ENCODE data around the gene SESN3. TPM values are rescaled to one million over a fixed set of nuclear protein-coding genes. Genes with fewer than 3 reads are reported as not detected.
"Not testable (repeated sequence)": the region's sequence is repeated elsewhere in the genome, so short reads cannot be mapped to it uniquely, and the experiment has no call there.

The SESN3 gene
- total RNA-seq, 1 donor from 2014 or later, result 86.1 TPM

- no peak for DNase-seq
These were observed 17.9 kb upstream of the SESN3 start for GRCh38 chr11:95248666-95249467.

- DNase-seq, result no peak
These were observed 16.9 kb upstream of the SESN3 start for GRCh38 chr11:95247883-95248282.

GRCh38 chr11:95247127-95247684 is 16.2 kb upstream of the SESN3 start:
- DNase-seq, result no peak

DNA sequence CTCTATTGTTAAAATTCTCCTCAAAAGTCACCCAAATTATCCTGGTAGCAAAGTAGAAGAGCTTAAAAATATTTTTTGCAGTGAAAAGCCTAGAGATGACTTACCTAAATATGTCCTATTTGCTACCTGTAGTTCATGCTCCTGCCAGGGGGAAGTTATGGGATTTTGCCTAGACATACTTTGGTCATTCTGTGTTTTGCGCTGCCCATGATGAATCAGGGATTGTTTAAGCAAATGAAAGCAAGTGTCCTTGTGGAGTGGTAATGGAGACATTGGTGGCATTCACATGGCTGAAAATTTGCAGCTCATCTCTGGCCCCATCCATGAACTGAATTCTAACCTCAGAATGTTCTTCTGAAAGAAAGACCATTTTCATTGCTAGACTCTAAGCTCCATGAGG is 14.6 kb upstream of the SESN3 start:
- DNase-seq, result no peak

DNA sequence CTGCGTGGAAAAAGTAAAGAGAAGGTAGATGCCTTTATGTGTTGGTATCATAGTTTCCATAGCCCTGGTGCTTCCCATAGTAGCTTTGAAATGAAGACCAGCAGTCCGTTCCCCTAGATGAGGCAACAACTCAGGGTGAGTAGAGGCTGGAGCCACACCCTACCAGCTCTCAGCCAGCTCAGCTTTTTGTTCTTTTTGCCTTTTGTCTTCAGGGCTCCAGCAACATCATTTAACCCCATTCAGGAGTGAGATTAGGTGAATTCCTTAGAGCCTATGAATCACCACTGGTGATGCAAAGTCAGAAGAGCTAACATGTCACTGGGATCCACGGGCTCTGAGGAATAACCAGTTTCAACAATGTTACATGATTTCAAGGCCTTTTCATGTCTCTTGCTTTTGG is 14.0 kb upstream of the SESN3 start:
- DNase-seq, result no peak

GRCh38 chr11:95243673-95244072 is 12.7 kb upstream of the SESN3 start:
- no peak for DNase-seq

GRCh38 chr11:95242845-95243605 is 12.0 kb upstream of the SESN3 start:
- no peak for DNase-seq

- DNase-seq, result no peak
These were observed 11.3 kb upstream of the SESN3 start for GRCh38 chr11:95242091-95242844.

GRCh38 chr11:95241681-95242081 is 10.7 kb upstream of the SESN3 start:
- no peak for DNase-seq

GRCh38 chr11:95239871-95240649 is 9.1 kb upstream of the SESN3 start:
- DNase-seq, result no peak

DNA sequence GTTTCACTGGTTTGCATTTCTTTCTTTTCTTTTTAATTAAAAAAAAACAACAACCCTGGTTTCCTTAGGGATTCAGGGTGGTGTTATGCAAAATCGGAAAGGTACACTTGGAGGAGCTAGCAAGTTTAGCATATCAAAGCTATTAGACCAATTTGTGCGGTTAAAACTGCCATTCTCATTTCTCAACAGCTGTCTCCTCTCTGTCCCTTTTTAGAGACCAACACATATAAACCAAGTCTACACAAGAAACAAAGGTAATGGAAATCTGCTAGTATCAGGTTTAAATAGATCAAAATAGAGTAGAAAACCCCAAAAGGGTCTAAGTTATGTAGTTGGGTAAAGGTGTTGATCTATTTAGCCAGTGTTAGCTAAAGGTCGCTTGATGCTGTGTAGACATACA is 1.7 kb upstream of the SESN3 start:
- DNase-seq, result no peak

DNA sequence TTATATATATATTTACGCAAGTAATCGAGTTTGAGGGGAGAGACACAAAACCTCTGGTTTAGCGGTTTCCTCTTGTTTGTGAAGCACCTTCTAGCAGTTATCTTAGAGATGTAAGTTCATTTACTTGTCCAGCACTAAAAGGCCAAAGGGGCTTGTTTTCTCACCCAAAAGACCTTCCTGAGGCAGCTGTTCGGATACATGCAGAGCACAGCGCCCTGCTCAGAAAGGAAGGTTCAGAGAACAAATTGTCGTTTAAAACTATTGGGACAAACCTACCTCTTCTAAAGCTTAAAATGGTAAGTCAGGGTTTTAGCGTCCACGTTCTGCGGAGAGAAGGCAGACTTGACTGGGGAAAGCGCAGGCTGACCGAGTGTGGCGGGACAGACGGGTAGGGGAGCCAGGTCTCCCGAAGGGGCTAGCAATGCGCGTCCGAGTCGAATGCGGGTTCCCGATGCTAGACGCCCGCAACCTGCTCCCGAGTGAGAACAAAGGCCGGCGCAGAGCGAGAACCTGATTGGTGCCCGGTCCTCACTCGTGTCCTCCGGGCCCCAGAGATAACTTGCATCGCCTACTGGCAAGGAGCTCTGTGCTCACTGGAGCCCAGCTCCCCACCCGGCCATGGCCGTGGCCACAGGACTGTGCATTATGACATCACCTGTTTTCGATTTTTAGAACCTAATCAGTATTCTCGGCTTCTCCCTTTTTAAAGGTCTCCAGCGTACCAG is 1.0 kb upstream of the SESN3 start:
- DNase-seq, result peak; percentile 57

DNA sequence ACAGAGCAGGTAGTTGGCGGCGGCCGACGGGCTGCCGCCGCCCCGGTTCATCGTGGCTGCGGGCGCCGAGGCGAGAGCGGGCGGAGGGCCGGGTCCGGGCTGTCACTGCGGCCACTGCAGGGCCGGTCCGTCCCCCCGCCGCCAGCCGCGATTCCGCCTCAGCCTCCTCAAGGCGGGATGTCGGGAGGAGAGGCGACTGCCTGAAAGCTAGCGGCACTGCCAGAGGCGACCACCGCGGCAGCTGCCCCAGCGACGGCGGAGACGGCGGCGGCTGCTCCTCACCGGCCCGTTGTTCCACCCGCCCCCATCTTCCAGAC is 234 bp downstream of the SESN3 start:
- DNase-seq, result no peak

DNA sequence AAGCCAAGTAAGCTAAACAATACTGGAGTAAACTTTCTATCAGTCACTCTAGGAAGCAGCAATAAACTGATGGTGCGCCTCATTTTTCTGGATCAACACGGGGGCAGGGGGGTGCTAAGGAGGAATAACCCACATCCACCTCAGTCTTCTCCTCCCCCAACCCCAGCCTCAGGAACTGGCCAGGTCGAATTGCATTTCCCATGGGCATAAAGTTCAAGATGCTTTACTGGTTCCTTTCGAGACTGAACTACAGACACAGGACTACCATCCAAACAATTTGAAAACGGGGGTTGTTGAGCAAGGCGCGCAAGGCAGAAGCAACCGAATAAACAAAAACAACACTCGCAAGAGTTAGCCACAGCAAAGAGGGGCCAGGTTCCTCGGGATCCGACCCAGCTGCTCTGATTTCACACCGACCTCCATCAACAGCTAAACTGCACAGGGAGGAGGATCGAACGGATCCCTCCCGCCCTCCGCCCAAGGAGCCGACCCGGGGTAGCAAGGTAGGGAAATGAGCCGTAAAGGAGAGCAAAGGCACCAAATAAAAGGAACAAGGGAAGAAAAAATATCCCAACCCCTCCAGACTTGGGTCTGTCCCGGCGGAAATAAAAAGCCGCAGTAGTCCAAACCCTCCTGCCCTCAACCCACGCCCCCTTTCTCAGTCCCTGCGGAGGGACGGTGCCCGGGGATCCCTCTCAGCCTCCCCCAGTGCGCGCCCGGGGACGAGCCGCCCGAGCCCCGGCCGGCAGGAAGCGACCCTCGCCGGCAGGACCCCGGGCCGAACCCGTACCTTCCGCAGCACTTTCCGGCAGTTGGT is 801 bp downstream of the SESN3 start:
- DNase-seq, result no peak

GRCh38 chr11:95229199-95229992 is 1.6 kb downstream of the SESN3 start:
- no peak for DNase-seq

GRCh38 chr11:95228081-95228749 is 2.8 kb downstream of the SESN3 start:
- no peak for DNase-seq

DNA sequence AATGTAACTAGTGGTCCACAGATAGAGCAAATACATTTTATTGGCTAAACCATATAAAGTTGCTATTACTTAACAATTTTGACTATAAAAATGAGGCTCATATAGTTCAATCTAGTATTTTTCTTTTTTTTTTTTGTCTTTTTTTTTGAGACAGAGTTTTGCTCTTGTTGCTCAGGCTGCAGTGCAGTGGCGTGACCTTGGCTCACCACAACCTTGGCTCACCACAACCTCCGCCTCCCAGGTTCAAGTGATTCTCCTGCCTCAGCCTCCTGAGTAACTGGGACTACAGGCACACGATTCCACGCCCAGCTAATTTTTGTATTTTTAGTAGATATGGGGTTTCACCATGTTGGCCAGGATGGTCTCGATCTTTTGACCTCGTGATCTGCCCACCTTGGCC is 3.9 kb downstream of the SESN3 start:
- DNase-seq, result not testable (repeated sequence)

GRCh38 chr11:95222817-95223216 is 8.2 kb downstream of the SESN3 start:
- DNase-seq, result no peak

- DNase-seq, result no peak
These were observed 11.4 kb downstream of the SESN3 start for GRCh38 chr11:95219599-95219998.
